ENCODE measurements around the gene APBB1.
"Not testable (repeated sequence)": the region's sequence is repeated elsewhere in the genome, so short reads cannot be mapped to it uniquely, and the experiment has no call there.

The APBB1 gene

DNA sequence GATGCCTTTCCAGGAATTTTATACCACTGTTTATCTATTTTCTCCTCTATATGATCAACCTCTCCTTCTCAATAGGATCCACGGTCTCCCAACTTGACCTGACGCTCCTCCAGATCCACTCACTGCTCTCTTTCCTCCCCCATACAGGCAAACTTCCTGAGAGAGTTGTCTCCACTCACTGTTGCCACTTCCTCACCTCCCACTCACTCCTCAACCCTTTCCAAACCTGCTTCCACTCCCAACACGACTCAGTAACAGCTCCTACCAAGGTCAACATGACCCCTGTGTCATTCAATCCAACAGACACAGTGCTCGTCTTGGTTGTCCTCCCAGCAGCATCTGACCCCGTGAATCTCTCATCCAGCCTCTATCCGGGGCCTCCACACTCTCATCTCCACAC lies 3.1 kb downstream of the APBB1 start:
- no peak for DNase-seq

- DNase-seq, result peak; percentile 58
Observed at GRCh38 chr11:6414874-6415328, 4.0 kb downstream of the APBB1 start.

GRCh38 chr11:6413791-6414201 lies 5.1 kb downstream of the APBB1 start:
- peak; percentile 71 for DNase-seq

DNA sequence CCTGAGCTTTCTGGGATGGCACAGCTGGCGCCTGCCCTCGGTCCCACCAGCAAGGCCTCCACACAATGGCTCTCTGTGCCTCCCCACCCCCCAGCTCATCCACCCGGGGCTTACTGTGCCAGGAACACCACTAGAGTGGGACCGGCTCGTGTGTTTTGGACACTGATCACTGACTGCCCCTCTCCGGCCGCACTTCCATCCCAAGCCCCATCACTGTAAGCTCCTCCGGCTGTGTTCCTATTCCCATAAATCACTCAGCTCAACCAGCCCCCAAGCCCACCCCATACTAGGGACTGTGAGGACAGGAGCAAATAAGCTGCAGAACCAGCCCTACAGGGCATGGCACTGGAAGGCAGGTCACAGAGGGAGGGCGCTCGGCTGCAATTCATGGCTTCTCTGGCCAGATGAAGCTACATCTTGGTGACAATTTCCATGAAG lies 7.3 kb downstream of the APBB1 start:
- no peak for DNase-seq

DNA sequence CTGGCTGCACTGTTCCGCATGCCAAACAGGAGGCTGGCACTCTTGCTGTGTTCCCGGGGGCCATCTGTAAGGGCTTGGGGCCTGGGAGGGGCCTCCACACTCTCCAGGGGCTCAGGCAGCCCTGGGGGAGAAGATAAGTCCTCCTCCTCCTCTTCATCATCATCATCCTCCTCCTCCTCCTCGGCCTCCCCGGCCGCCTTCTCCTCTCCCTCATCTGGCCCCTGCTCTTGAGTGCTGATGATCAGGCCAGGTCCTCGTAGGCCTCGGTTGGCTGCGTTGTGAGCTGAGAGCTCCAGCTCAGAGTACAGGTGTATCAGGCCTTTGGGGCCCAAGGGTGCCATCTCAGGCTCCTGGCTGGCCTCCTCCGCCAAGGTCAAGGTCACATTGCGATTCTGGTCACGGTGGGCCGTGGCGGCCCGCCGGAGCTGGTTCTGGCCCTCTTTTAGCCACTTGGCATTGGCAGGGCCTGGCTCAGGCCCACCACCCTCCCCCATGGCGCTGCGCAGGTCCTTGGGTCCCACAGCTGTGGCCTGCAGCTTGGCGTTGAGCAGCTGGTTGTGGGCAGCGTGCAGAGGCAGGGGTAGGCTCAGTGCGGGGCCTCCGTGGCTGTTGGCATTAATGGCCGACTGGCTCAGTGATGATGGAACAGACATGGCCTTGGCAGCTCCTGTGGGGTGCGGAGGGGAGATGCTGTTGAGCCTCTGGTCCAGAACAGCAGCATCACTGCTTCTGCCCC lies 8.0 kb downstream of the APBB1 start:
- DNase-seq, result no peak

DNA sequence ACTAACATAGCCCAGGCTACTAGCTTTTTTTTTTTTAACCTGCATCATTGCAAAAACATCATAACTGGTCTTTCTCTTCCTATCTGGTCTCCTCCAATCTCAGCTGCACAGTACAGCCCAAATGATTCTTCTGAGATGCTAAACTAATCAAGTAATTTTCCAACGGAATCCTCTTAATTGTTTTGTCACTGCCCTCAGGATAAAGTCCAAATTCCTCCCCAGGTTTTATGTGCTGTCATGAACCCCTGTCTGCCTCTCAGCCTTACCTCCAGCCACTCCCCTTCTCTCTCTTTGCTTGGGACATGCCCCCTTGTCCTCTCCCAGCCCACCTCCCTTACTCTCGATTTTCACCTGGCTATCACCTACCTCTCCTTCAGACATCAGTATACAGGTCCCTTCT lies 12.5 kb downstream of the APBB1 start:
- DNase-seq, result no peak

- no peak for DNase-seq
Observed at GRCh38 chr11:6405846-6406245, 13.0 kb downstream of the APBB1 start.

- no peak for DNase-seq
Observed at GRCh38 chr11:6405052-6405667, 13.7 kb downstream of the APBB1 start.

GRCh38 chr11:6404342-6405051 lies 14.4 kb downstream of the APBB1 start:
- DNase-seq, result no peak

- DNase-seq, result no peak
Observed at GRCh38 chr11:6403539-6403938, 15.4 kb downstream of the APBB1 start.

- peak; percentile 75 for DNase-seq
Observed at GRCh38 chr11:6402561-6402981, 16.3 kb downstream of the APBB1 start.

GRCh38 chr11:6402061-6402470 lies 16.8 kb downstream of the APBB1 start:
- peak; percentile 51 for DNase-seq

- DNase-seq, result no peak
Observed at GRCh38 chr11:6401464-6401863, 17.4 kb downstream of the APBB1 start.

DNA sequence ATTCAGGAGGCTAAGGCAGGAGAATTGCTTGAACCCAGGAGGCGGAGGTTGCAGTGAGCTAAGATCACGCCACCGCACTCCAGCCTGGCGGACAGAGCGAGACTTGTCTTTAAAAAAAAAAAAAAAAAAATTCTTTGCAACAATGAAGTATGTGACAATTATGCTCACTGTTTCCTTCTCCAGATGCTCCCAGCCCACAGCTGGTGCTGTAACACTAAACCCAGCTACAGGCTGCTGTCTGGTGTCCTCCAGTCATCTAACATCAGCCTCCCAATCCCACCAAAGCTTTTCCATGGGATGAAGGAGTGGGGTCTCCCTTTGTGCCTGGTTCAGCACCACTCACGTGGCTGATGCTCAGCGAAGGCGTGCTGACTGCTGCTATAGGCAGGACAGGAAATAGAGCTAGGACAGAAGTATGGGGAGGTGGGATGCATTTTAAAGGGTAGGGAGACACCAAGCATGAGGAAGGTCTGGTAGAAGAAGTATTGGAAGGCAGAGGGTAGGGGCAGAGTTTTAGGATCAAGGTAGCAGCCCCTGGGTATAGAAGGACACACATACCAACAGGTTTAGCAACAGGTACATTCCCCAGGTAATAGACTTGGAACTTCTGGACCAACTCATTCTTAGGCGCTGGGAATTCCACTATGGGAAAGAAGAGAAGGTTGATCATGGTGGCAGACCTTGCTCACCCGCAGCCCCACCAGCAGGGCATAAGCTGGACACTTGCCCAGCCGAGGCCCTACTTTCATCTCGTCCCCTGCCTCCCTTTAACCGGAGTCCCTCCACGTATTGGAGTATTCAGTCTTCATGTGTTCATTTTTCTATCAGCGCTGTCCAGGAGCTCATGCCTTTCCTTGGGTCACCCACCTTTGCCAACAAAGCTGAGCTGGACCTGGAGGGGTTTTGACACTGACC lies 18.2 kb downstream of the APBB1 start:
- DNase-seq, result no peak

GRCh38 chr11:6397636-6398035 lies 21.3 kb downstream of the APBB1 start:
- DNase-seq, result no peak

DNA sequence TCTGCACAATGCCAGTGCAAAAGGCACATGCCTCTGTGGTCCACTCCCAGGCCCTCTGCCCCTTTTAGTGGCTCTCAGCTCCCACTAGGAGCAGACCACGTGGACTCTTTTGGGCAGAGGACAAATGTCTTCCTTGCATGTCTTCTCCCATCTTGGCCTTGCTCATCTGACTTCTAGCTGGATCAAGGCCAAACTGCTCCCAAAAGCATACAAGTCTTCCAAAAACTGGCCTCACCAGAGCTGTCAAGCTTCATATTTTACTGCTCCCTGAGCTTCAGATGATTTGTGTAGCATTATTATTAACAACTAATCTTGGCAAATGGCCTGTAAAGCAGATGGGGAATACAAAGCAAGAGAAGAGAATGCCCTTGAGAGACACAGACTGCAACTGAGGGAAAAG lies 21.7 kb downstream of the APBB1 start:
- DNase-seq, result no peak

GRCh38 chr11:6395470-6396060 lies 23.3 kb downstream of the APBB1 start:
- no peak for DNase-seq

DNA sequence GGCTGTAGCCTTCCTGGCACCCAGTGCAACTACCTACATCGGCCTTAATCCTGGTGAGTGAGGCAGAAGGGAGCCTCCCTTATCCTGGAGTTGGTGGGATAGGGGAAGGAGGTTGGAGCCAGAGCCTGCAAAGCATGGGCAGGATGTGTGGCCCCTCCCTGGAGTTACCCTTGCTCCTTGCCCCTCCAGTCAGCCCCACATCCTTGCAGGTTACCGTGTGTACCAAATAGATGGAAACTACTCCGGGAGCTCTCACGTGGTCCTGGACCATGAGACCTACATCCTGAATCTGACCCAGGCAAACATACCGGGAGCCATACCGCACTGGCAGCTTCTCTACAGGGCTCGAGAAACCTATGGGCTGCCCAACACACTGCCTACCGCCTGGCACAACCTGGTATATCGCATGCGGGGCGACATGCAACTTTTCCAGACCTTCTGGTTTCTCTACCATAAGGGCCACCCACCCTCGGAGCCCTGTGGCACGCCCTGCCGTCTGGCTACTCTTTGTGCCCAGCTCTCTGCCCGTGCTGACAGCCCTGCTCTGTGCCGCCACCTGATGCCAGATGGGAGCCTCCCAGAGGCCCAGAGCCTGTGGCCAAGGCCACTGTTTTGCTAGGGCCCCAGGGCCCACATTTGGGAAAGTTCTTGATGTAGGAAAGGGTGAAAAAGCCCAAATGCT lies 24.8 kb downstream of the APBB1 start:
- no peak for DNase-seq

- not testable (repeated sequence) for DNase-seq
Observed at GRCh38 chr11:6392251-6392650, 26.6 kb downstream of the APBB1 start.

DNA sequence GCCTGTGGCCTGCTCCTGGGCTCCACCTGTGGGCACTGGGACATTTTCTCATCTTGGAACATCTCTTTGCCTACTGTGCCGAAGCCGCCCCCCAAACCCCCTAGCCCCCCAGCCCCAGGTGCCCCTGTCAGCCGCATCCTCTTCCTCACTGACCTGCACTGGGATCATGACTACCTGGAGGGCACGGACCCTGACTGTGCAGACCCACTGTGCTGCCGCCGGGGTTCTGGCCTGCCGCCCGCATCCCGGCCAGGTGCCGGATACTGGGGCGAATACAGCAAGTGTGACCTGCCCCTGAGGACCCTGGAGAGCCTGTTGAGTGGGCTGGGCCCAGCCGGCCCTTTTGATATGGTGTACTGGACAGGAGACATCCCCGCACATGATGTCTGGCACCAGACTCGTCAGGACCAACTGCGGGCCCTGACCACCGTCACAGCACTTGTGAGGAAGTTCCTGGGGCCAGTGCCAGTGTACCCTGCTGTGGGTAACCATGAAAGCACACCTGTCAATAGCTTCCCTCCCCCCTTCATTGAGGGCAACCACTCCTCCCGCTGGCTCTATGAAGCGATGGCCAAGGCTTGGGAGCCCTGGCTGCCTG lies 27.3 kb downstream of the APBB1 start:
- DNase-seq, result no peak

DNA sequence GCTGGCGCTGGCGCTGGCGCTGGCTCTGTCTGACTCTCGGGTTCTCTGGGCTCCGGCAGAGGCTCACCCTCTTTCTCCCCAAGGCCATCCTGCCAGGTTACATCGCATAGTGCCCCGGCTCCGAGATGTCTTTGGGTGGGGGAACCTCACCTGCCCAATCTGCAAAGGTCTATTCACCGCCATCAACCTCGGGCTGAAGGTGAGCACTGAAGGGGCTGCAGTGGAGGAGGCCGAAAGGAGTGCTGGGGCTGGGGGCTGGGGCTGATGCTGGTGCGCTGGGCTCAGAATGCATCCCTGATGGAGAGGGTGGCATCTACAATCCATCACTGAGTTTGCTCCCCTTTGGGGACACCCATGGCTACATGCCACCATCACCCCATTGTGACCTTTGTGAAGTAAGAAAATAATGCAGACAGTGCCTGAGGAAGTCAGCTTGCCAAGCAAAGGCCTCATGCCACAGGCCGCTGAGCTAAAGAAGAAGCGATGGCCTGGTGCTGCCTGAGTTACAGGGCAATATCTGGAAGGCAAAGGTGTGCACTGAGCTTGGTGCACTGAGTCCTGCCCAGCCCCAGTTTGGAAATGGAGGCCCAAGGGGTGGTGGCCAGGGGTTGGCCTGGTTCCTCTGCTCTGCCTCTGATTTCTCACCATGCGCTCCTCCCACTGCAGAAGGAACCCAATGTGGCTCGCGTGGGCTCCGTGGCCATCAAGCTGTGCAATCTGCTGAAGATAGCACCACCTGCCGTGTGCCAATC lies 28.0 kb downstream of the APBB1 start:
- no peak for DNase-seq

All from stimulated activated CD8-positive, alpha-beta memory T cell treated with anti-CD3 and anti-CD28 coated beads, Interleukin-4, amount 100 ng/mL, for 48 hours (primary cell).